Measurements from ENCODE around the gene PRR20G.

GRCh38 chr3:127288343-127288742, 497 bp upstream of the PRR20G start:
- TF ChIP-seq CTCF (conservative IDR thresholded peaks at IDR 0.05 in 1 of 2, IDR thresholded peaks at IDR 0.05 in 1 of 2; ENCODE audit: low read depth in 1 of 2, low read length in 2 of 2) (no peak), EZH2 (IDR thresholded peaks at IDR 0.05; ENCODE audit: low read length, missing control alignments) (no peak)

All from fibroblast of lung (primary cell).